ENCODE measurements around the gene SPTBN4.
A peak's percentile ranks its signal among the peaks of the same experiment; 100 is the strongest.

The SPTBN4 gene

GRCh38 chr19:40443131-40443999 lies 23.4 kb upstream of the SPTBN4 start:
- H2BK120ac ChIP-seq (ENCODE audit: insufficient read depth, low read length, poor library complexity): peak overlapping the region; percentile 83
- H3K14ac ChIP-seq (ENCODE audit: low read length): peak overlapping the region; percentile 98
- no peak overlapping the region for H3K23ac ChIP-seq (ENCODE audit: low read length)
- H3K79me2 ChIP-seq (ENCODE audit: control insufficient read depth, insufficient read depth, low read length, poor library complexity): peaks cover 16% of the 10 kb centered on the region
- H3K9ac ChIP-seq (ENCODE audit: low read length): peak overlapping the region; percentile 83
- no peaks in the 10 kb centered on the region for H3K9me3 ChIP-seq (ENCODE audit: insufficient read depth, low read depth, low read length)
- DNase-seq: peak; percentile 99
- peak overlapping the region; percentile 93 for H3K4me2 ChIP-seq (ENCODE audit: low read length)
- peak overlapping the region; percentile 81 for H3K18ac ChIP-seq (ENCODE audit: low read length)
- peak overlapping the region; percentile 78 for H3K4me3 ChIP-seq (ENCODE audit: low read depth, low read length)
- H2BK12ac ChIP-seq (ENCODE audit: low read length): peak overlapping the region; percentile 21
- peak overlapping the region; percentile 81 for H4K8ac ChIP-seq (ENCODE audit: low read depth, low read length)
- peak overlapping the region; percentile 97 for H3K4ac ChIP-seq (ENCODE audit: low read depth, low read length)
- H3K27me3 ChIP-seq (ENCODE audit: insufficient read depth, low read length): no peaks in the 10 kb centered on the region
- H2AFZ ChIP-seq (ENCODE audit: insufficient read depth, low read length, poor library complexity): peak overlapping the region; percentile 44
- H3K4me1 ChIP-seq (ENCODE audit: control insufficient read depth in 1 of 2, insufficient read depth in 2 of 2, low read length in 2 of 2): peaks cover 12 to 17% of the 10 kb centered on the region in 2 experiments
- peaks cover 24 to 28% of the 10 kb centered on the region in 2 experiments for H3K36me3 ChIP-seq (ENCODE audit: control insufficient read depth in 1 of 2, insufficient read depth in 2 of 2, low read length in 2 of 2)
- H3K27ac ChIP-seq (ENCODE audit: low read depth, low read length): peak overlapping the region; percentile 96
- no CpG with 5 or more reads among the region's 52 CpGs for WGBS (ENCODE audit: extremely low coverage, insufficient coverage, insufficient read length)
- peak overlapping the region; percentile 89 for H2BK5ac ChIP-seq (ENCODE audit: low read depth, low read length, poor library complexity)
- H4K91ac ChIP-seq (ENCODE audit: low read depth, low read length): peak overlapping the region; percentile 99
- peak overlapping the region; percentile 97 for H2AK5ac ChIP-seq (ENCODE audit: low read length)
- H3K79me1 ChIP-seq (ENCODE audit: low read length): peaks cover 17% of the 10 kb centered on the region
- peak overlapping the region; percentile 73 for H4K12ac ChIP-seq (ENCODE audit: low read depth, low read length)

GRCh38 chr19:40444000-40444824 lies 22.6 kb upstream of the SPTBN4 start, which contains the start of gene SERTAD3:
TSS of gene SERTAD3 (minus strand) at chr19:40444335. CDS start at chr19:40442080, 2,255 bp downstream.
- peak within 1 kb of the TSS; percentile 95 for H3K4me2 ChIP-seq (ENCODE audit: low read length)
- peak within 1 kb of the TSS; percentile 21 for H2BK12ac ChIP-seq (ENCODE audit: low read length)
- H3K36me3 ChIP-seq (ENCODE audit: control insufficient read depth in 1 of 2, insufficient read depth in 2 of 2, low read length in 2 of 2): peaks cover 24 to 28% of the 10 kb centered on the region in 2 experiments
- no peak within 1 kb of the TSS for H3K23ac ChIP-seq (ENCODE audit: low read length)
- H3K14ac ChIP-seq (ENCODE audit: low read length): peak within 1 kb of the TSS; percentile 98
- H3K4ac ChIP-seq (ENCODE audit: low read depth, low read length): peak within 1 kb of the TSS; percentile 97
- H3K27me3 ChIP-seq (ENCODE audit: insufficient read depth, low read length): no peaks in the 10 kb centered on the region
- H3K9me3 ChIP-seq (ENCODE audit: insufficient read depth, low read depth, low read length): no peaks in the 10 kb centered on the region
- H2AK5ac ChIP-seq (ENCODE audit: low read length): peak within 1 kb of the TSS; percentile 97
- H3K9ac ChIP-seq (ENCODE audit: low read length): peak within 1 kb of the TSS; percentile 83
- H4K12ac ChIP-seq (ENCODE audit: low read depth, low read length): peak within 1 kb of the TSS; percentile 73
- peak within 1 kb of the TSS; percentile 92 for H2BK5ac ChIP-seq (ENCODE audit: low read depth, low read length, poor library complexity)
- H3K79me1 ChIP-seq (ENCODE audit: low read length): peaks cover 17% of the 10 kb centered on the region
- peak within 1 kb of the TSS; percentile 95 for H3K4me3 ChIP-seq (ENCODE audit: low read depth, low read length)
- H3K18ac ChIP-seq (ENCODE audit: low read length): peak within 1 kb of the TSS; percentile 81
- peak; percentile 96 to 99 for DNase-seq
- peaks cover 12 to 17% of the 10 kb centered on the region in 2 experiments for H3K4me1 ChIP-seq (ENCODE audit: control insufficient read depth in 1 of 2, insufficient read depth in 2 of 2, low read length in 2 of 2)
- peak within 1 kb of the TSS; percentile 96 for H3K27ac ChIP-seq (ENCODE audit: low read depth, low read length)
- H3K79me2 ChIP-seq (ENCODE audit: control insufficient read depth, insufficient read depth, low read length, poor library complexity): peaks cover 16% of the 10 kb centered on the region
- H2AFZ ChIP-seq (ENCODE audit: insufficient read depth, low read length, poor library complexity): peak within 1 kb of the TSS; percentile 66
- H2BK120ac ChIP-seq (ENCODE audit: insufficient read depth, low read length, poor library complexity): peak within 1 kb of the TSS; percentile 83
- peak within 1 kb of the TSS; percentile 99 for H4K91ac ChIP-seq (ENCODE audit: low read depth, low read length)
- peak within 1 kb of the TSS; percentile 81 for H4K8ac ChIP-seq (ENCODE audit: low read depth, low read length)
- no CpG with 5 or more reads among the region's 72 CpGs for WGBS (ENCODE audit: extremely low coverage, insufficient coverage, insufficient read length)

- H2BK5ac ChIP-seq (ENCODE audit: low read depth, low read length, poor library complexity): peak overlapping the region; percentile 76
- peak overlapping the region; percentile 5 for H4K8ac ChIP-seq (ENCODE audit: low read depth, low read length)
- peak overlapping the region; percentile 59 for H3K4me3 ChIP-seq (ENCODE audit: low read depth, low read length)
- peak overlapping the region; percentile 16 for H4K91ac ChIP-seq (ENCODE audit: low read depth, low read length)
- no peak overlapping the region for H3K18ac ChIP-seq (ENCODE audit: low read length)
- peaks cover 16% of the 10 kb centered on the region for H3K79me2 ChIP-seq (ENCODE audit: control insufficient read depth, insufficient read depth, low read length, poor library complexity)
- peak overlapping the region; percentile 65 for H3K9ac ChIP-seq (ENCODE audit: low read length)
- H3K23ac ChIP-seq (ENCODE audit: low read length): no peak overlapping the region
- H3K4me1 ChIP-seq (ENCODE audit: control insufficient read depth in 1 of 2, insufficient read depth in 2 of 2, low read length in 2 of 2): peaks cover 12 to 17% of the 10 kb centered on the region in 2 experiments
- H3K36me3 ChIP-seq (ENCODE audit: control insufficient read depth in 1 of 2, insufficient read depth in 2 of 2, low read length in 2 of 2): peaks cover 24 to 25% of the 10 kb centered on the region in 2 experiments
- H3K14ac ChIP-seq (ENCODE audit: low read length): no peak overlapping the region
- no peak overlapping the region for H4K12ac ChIP-seq (ENCODE audit: low read depth, low read length)
- H3K27me3 ChIP-seq (ENCODE audit: insufficient read depth, low read length): no peaks in the 10 kb centered on the region
- H3K27ac ChIP-seq (ENCODE audit: low read depth, low read length): peak overlapping the region; percentile 42
- peaks cover 17% of the 10 kb centered on the region for H3K79me1 ChIP-seq (ENCODE audit: low read length)
- H2AK5ac ChIP-seq (ENCODE audit: low read length): no peak overlapping the region
- no peak overlapping the region for H2BK12ac ChIP-seq (ENCODE audit: low read length)
- H3K4me2 ChIP-seq (ENCODE audit: low read length): peak overlapping the region; percentile 95
- H2BK120ac ChIP-seq (ENCODE audit: insufficient read depth, low read length, poor library complexity): peak overlapping the region; percentile 2
- H3K4ac ChIP-seq (ENCODE audit: low read depth, low read length): no peak overlapping the region
- no peaks in the 10 kb centered on the region for H3K9me3 ChIP-seq (ENCODE audit: insufficient read depth, low read depth, low read length)
- H2AFZ ChIP-seq (ENCODE audit: insufficient read depth, low read length, poor library complexity): peak overlapping the region; percentile 19
- DNase-seq: no peak
- WGBS (ENCODE audit: extremely low coverage, insufficient coverage, insufficient read length): no CpG with 5 or more reads among the region's 18 CpGs
Observed at GRCh38 chr19:40444825-40445312, 21.9 kb upstream of the SPTBN4 start.

GRCh38 chr19:40445780-40446262 lies 21.0 kb upstream of the SPTBN4 start:
- no peak overlapping the region for H2BK12ac ChIP-seq (ENCODE audit: low read length)
- WGBS (ENCODE audit: extremely low coverage, insufficient coverage, insufficient read length): no CpG with 5 or more reads among the region's 9 CpGs
- H3K36me3 ChIP-seq (ENCODE audit: control insufficient read depth in 1 of 2, insufficient read depth in 2 of 2, low read length in 2 of 2): peaks cover 18 to 19% of the 10 kb centered on the region in 2 experiments
- H3K9me3 ChIP-seq (ENCODE audit: insufficient read depth, low read depth, low read length): no peaks in the 10 kb centered on the region
- no peak overlapping the region for H4K12ac ChIP-seq (ENCODE audit: low read depth, low read length)
- peaks cover 17% of the 10 kb centered on the region for H3K79me1 ChIP-seq (ENCODE audit: low read length)
- no peak overlapping the region for H4K91ac ChIP-seq (ENCODE audit: low read depth, low read length)
- H2AK5ac ChIP-seq (ENCODE audit: low read length): no peak overlapping the region
- H3K9ac ChIP-seq (ENCODE audit: low read length): no peak overlapping the region
- no peak overlapping the region for H2AFZ ChIP-seq (ENCODE audit: insufficient read depth, low read length, poor library complexity)
- peak overlapping the region; percentile 82 for H4K8ac ChIP-seq (ENCODE audit: low read depth, low read length)
- H3K4me3 ChIP-seq (ENCODE audit: low read depth, low read length): no peak overlapping the region
- no peak overlapping the region for H3K4ac ChIP-seq (ENCODE audit: low read depth, low read length)
- H3K14ac ChIP-seq (ENCODE audit: low read length): no peak overlapping the region
- peak; percentile 75 to 84 for DNase-seq
- peaks cover 16% of the 10 kb centered on the region for H3K79me2 ChIP-seq (ENCODE audit: control insufficient read depth, insufficient read depth, low read length, poor library complexity)
- peak overlapping the region; percentile 71 for H3K27ac ChIP-seq (ENCODE audit: low read depth, low read length)
- H2BK5ac ChIP-seq (ENCODE audit: low read depth, low read length, poor library complexity): no peak overlapping the region
- no peak overlapping the region for H2BK120ac ChIP-seq (ENCODE audit: insufficient read depth, low read length, poor library complexity)
- peak overlapping the region; percentile 4 for H3K4me2 ChIP-seq (ENCODE audit: low read length)
- no peak overlapping the region for H3K18ac ChIP-seq (ENCODE audit: low read length)
- no peak overlapping the region for H3K23ac ChIP-seq (ENCODE audit: low read length)
- H3K27me3 ChIP-seq (ENCODE audit: insufficient read depth, low read length): no peaks in the 10 kb centered on the region
- H3K4me1 ChIP-seq (ENCODE audit: control insufficient read depth in 1 of 2, insufficient read depth in 2 of 2, low read length in 2 of 2): peaks cover 12 to 17% of the 10 kb centered on the region in 2 experiments

All from trophoblast cell (in vitro differentiated cells and primary cell).